Nucleus accumbens (tissue), 56 donors: ENCODE data around the gene CLDN34.

Experiments
- DNase-seq, 56 donors: peaks; one replicate each; lab custom pipeline; 2025; lab: John Stamatoyannopoulos, UW

Gene CLDN34, protein sequence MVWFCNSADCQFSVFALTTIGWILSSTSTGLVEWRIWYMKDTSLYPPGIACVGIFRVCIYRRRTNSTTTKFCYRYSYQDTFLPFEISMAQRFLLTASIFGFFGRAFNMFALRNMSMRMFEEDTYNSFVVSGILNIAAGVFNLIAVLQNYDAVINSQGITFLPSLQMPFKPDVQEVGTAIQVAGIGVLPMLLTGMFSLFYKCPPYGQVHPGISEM

DNA sequence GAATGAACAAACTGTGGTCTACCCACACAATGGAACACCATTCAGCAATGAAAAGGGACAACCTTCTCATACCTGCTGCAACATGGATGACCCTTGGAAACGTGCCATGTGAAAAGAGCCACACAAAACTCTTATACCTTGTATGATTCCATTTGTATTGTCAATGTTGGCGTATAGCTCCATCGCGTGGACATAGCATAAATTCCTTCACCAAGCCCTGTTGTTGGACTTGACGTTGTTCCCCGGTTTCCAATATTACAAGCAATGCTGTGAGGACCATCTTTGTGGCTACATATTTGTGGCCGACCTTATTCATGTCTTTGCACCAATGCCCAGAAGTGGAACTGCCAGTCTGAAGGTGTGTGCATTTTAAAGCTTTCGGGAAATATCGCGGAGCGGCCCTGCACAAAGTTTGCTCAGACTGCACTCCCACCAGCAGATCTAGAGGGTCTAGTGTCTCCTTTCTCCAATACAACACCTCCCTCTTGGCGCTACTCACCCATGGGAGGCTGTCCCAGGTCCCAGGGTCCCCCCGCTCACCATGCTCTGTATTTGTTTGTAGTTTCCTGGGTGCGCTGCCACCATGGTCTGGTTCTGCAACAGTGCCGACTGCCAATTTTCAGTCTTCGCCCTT is at the start of gene CLDN34:
Gene CLDN34 (plus strand): TSS at position 584 of the 634 bp plus-strand sequence. CDS start 0 bp downstream, at position 584.
- DNase-seq: no peak

DNA sequence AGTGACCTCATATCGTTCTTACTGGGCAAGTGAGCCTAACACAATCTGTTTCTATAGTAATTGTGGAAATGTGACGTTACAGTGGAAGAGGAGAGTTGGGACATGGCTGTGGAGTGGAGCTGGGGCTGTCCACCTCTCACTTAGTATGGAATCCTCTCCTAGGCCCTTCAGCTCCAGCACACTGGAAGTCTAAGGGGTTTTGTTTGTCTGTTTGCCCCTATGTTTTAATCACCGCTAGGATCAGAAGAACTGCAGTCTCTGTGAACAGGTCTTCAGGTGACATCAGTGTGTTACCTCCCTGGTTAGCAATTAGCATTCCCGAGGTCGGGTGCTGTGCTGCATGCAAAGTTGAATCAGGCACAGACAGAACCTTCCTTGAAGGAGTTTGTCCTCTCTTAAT is 49.3 kb upstream of the CLDN34 start:
- DNase-seq: no peak

DNA sequence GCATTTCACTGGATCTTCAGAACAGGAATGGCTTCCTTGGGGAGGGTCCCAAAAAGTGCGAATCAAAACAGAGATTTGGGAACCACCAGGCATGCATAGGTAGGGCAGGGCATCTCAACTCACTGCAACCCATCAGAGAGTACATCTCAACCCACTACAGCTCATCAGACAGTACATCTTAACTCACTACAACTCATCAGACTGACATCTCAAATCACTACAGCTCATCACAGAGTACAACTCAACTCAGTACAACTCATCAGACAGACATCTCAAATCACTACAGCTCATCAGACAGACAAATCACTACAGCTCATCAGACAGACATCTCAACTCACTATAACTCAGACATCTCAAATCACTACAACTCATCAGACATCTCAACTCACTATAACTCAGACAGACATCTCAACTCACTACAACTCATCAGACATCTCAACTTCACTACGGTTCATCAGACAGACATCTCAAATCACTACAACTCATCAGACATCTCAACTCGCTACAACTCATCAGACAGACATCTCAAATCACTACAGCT is 47.5 kb upstream of the CLDN34 start:
- DNase-seq: no peak

DNA sequence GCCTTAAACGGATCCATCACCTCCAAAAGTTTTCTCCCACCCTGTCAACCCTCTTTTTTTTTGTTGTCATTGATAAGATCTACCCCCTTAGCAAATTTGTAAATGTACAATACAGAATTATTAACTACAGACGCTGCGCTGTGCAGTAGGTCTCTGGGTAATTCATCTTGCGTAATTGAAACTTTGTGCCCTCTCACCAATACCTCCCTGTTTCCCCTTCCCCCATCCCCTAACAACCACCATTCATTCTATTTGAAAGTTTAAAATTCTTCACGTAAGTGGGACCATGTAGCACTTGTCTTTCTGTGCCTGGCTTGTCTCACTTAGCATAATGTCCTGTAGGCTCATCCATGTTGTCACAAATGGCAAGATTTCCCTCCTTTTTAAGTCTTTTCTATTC is 45.8 kb upstream of the CLDN34 start:
- DNase-seq: no peak

DNA sequence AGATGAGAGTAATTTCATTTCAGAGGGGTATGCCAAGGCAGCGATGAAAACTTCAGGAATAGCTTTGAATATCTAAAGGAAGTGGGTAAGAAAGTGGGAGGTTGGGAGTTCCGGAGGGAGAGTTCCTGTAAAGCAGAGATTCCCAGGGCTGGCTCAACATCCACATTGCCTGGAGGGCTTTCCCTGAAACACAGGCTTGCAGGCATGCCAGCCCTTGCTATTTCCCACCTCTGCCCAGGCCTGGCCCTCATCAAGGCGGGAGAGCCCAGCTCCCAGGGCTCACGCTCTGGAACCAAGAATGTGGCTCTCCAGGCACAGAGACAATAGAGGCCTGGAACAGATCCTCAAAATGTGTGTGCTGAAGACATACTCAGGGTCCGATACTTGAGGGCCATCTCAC is 43.8 kb upstream of the CLDN34 start:
- no peak for DNase-seq

DNA sequence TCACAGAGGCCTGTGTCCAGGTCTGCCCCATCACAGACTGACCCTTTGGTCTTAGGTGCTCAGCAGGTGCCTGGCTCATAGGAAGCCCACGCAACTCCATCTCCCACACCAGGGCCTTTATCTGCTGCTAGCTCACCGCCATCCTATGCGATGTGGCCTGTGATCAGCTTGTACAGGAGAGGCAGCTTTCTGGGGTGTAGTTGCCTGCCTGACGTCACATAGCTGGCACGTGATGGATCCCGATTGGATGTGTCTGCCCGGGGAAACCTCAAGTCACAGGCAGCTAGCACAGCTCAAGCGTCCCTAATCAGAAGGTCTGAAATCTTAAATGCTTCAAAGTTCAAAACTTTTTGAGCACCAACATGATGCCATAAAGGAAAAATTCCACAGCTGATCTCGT is 41.2 kb upstream of the CLDN34 start:
- DNase-seq: peak in 18 of 56 donors; percentile 0 to 42 (median 6)

DNA sequence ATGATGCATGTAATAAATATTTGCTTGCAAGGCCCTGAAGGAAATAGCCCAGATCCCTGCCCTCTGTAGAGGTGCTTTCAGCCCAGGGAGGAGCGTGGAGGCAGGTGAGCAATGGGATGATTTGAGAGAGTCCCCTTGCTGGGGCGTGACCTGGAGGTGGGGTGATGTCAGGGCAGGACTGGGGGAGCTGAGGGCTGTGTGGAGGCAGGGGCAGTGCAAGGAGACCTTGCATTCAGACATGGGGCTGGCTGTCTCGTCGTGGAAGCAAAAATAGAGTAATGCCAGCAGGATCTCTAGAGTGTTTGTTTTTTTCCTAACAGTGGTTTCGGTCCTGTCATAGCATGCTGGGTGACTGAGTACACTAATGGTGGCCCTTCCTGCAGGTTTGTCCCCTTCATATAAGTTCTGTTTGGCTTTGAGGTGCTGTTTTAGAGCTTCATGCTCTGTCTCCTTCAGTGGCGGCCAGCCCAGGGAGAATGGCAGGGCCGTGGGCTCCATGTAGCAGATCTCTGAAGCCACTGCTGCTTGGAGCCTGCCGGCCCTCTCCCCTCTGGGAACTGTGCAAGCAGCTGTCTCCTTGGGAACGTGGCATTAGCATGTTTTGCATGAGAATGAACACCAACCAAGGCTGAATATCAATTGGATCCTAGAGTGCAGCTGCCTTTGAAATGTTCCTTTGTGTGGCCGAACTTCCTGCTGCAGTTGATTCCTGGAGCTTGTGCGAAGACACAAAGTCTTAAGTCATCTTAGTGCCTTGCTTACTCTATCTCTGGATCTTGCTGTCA is 39.3 kb upstream of the CLDN34 start:
- DNase-seq: peak in 44 of 56 donors; percentile 0 to 67 (median 18)

DNA sequence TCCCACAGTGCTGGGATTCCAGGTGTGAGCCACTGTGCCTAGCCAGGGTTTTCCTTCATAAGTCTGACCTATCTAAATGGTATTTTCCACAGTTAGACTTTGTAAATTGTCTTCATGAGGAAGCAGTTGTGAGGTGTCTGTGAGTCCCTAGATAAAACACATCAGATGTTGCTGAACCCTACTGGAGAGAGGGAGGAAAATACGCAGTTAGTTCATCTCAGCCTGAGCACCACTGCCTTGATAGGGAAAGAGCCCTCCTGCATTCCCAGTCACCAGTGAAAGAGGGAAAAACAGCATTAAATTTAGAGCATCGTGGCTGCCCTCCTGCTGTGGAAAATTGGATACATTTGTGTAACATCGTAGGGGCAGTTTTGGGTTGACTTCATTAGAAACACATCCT is 31.7 kb upstream of the CLDN34 start:
- no peak for DNase-seq

DNA sequence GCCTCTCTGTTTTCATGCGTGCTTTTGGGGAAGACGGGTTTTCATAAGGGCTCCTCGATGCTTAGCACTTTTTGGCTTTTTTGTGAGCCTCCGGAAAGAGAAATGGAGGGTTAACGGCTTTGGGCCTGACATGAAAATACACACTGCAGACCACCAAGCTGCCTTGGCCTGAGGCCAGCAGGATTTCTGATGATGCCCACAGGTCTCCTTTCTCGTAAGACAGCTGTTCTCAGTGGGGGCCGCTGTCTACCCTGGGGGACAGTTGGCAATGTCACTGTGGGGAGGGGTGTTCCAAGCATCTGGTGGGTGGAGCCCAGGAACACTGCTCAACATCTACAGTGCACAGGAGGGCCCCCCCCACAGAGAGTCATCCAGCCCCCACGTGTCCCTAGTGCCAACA is 29.4 kb upstream of the CLDN34 start:
- DNase-seq: no peak

DNA sequence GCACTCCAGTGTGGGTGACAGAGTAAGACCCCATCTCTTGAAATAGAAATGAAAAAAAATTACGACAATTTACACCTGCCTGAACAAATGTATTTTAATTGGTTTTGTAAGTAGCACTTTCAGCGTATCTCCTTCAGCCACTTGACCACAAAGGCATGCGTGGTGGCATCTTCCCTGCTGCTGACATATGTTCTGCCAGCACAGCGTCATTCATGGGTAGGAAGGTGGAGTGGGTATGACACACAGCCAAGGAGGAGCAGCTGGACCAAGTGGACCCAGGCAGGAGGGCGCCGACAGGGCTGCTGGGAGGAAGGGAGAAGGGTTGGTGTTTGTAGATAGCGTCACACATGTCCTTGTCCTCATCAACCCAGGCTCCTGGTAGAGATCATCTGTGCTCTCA is 28.6 kb upstream of the CLDN34 start:
- no peak for DNase-seq

DNA sequence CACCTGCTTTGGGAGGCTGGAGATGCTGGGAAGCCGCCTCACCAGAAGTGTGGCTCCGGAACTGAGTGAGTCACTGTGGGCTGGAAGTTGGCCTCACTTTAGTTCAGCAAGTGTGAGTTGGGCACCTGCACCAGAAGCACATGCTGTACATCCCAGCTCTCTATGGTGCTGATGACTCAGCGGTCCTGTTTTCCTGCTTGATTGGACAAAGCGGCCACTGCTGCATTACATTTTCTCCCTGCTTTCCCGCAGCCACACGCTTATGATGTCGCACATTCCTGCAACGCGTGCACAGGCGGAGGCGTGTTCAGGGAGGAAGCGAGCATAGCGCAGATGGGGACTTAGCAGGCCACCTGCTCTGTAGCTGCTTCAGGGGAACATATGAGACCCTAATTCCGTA is 26.7 kb upstream of the CLDN34 start:
- DNase-seq: no peak

DNA sequence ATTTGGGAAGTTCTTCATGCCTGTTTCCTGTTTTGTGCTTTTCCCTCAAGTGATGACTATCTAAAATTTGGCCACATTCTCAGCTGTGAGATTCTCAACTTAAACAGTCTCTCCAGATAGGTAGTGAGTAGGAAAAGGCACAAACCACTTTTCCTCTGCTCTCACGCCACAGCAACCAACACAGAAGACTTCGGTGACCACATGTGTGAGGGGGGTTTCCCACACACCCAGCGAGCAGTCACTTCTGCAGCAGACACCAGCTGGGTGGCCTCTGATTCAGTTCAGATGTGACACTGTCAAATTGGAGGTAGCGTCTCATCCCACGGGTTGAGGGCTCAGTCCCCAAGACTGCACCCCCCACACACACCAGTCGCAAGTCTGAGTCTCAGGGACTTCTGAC is 25.1 kb upstream of the CLDN34 start:
- DNase-seq: no peak

DNA sequence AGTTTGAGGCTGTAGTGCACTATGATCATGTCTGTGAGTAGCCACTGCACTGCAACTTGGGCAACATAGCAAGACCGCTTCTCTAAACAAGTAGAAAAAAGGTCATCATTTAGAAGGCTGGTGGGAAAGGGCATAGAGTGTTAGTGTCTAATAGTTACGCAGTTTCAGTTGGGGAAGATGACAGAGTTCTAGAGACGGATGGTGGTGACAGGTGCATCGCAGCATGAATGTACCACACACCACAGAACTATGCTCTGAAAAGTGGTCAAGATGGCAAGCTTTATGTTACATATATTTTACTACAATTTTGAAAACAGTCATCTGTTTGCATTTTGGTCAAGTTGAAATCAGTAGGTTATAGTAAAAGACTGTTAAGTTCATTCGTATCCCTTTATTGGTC is 23.7 kb upstream of the CLDN34 start:
- no peak for DNase-seq

DNA sequence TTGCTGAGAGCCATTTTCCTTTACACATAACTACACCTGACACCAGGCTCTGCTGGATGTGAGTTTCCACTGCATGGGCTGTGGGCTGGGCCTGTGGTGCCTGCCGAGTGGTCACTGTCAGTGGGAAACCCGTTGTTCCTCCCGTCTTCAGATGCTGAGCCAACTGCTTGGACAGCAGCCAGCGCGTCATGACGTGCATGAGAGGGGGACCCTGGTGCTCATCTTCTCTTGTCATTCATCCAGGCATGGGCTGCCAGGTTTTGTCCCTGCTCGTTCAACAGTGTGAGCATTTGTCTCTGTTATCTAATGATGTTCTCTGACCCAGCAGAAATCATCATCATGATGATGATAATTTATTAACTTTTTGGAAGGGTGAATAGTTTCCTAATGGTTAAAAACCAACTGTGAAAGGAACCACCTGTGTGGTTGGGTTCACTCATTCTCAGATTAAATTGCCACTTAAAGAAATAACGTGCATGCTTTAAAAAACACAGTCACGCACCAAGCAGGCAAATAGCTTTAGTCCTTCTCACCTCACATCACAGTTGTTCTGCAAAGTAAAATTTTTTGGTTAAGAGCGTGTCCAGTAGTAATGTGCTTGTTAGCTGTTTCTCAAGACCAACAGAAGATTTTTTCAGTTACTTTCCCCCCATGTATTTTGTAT is 19.9 kb upstream of the CLDN34 start:
- peak in 5 of 56 donors; percentile 1 to 37 (median 5) for DNase-seq

DNA sequence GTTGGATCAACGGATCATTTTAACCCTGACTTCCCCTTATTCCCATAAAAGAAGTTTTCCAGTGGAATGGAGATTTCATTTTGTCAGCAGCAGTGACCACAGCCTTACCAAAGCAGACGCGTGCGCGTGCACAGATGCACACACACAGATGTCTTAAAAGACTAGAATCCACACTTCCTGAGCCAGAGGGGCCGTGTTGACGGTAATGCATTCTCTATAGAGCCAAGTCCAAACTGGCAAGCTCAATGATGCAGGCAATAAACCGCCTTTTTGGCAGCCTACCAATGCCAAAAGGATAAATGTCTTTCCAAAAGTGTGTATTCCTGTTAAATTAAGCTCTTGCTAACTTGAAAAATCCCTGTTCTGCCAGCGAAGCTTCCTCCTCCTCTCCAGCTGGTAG is 18.8 kb upstream of the CLDN34 start:
- no peak for DNase-seq

DNA sequence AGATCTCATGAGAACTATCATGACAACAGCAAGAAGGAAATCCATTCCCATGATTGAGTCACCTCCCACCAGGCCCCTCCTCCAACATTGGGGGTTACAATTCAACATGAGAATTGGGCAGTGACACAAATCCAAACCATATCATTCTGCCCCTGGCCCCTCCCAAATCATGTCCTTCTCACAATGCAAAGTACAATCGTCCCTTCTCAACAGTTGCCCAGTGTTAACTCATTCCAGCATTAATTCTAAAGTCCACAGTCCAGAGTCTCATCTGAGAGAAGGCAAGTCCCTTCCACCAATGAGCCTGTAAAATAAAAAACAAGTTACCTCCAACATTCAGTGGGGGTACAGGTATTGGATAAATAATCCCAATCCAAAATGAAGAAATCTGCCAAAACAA is 14.9 kb upstream of the CLDN34 start:
- no peak for DNase-seq

DNA sequence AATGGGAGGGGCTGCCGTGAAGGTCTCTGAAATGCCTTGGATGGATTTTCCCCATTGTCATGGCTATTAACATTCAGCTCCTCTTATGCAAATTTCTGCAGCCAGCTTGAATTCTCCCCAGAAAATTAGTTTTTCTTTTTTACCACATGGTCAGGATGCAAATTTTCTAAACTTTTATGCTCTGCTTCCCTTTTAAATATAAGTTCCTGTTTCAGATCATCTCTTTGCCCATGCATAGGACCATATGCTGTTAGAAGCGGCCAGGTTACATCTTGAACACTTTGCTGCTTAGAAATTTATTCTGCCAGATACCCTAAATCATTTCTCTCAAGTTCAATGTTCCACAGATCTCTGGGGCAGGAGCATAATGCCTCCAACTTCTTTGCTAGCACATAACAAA is 13.8 kb upstream of the CLDN34 start:
- DNase-seq: no peak

DNA sequence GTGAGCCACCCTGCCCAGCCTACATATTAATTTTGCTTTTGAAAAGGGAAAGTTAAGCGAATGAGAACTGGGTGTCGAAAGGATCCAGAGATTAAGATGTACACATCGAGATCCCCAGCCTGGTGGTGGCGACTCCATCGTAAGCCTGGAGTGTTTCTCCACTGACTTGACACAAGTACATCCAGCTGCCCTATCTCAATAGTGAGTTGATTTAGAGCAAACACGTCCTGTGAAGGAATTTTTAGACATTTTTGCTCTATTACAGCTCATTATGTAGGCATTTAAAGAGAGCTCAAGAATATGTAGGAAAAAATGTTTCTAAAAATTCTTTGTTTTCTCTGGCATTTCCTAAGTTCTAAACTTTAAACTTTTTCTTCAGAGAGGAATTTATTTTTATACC is 11.7 kb upstream of the CLDN34 start:
- DNase-seq: no peak

DNA sequence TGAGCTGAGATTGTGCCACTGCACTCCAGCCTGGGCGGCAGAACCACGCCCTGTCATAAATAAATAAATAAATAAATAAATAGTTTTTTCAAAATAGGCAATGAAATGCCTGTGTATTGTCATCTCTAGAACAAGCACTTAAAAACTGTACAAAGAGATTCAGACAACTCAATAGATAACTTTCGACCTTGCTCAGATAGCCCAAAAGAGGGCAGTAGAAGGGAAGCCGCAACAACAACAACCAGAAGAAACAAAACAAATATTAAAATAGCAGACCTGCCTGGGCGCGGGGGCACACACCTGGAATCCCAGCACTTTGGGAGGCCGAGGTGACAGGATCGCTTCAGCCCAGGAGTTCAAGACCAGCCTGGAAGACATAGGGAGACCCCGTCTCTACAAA is 9.4 kb upstream of the CLDN34 start:
- DNase-seq: no peak

DNA sequence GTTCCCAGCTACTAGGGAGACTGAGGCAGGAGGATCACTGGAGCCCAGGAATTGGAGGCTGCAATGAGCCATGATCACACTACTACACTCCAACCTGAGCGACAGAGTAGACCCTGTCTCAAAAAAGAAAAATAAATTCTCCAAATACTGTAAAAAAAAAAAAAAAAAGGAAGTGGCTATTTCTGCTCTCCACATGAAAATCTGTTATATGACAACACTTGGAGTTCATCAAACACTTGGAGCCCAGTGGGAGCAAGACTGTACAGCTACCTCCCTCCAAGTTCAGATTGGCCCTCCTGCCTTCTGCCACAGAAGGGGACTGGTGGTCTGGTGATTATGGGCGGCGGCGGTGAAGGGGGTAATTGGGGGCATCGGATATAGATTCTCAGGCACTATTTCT is 9.0 kb upstream of the CLDN34 start:
- DNase-seq: no peak

DNA sequence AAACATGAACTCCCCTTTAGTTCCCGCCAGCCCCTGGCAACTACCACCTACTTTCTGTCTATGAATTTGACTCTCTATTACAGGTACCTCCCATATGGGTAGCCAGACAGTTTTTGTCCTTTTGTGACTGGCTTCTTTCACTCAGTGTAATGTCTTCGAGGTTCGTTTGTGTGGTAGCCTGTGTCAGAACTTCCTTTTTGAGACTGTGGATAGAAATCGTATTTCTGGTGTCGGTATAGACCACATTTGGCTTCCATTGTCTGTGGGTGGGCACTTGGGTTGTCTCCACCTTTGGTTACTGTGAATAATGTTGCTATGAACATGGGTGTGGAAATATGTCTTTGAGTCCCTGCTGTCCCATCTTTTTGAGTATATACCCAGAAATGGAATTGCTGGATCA is 5.4 kb upstream of the CLDN34 start:
- DNase-seq: no peak
